GM06990 (cell line): ENCODE measurements around the gene WNT4.

ENCODE experiments used
- DNase-seq: peaks from one replicate; pipeline ENCODE4 v3.0.0-alpha.2; 2011; ENCODE audit not compliant: insufficient read length; ENCODE audit errors: extremely low read depth
- H3K27me3 ChIP-seq: replicated peaks from 2 replicates; pipeline ENCODE4 v1.6.0; 2011; ENCODE audit warnings: low read length; ENCODE audit not compliant: control insufficient read depth, insufficient read depth
- H3K36me3 ChIP-seq: 2 replicates; pipeline ENCODE4 v1.5.1; 2011; ENCODE audit warnings: low read length; ENCODE audit not compliant: control insufficient read depth, insufficient read depth
- H3K4me3 ChIP-seq: replicated peaks from 2 replicates; pipeline ENCODE4 v1.5.1; 2011; ENCODE audit warnings: low read depth, mild to moderate bottlenecking, control low read depth, low read length
- TF ChIP-seq, protein P1 (sequence below): IDR thresholded peaks from 2 replicates; pipeline ENCODE4 v1.5.1; 2011; ENCODE audit warnings: low read length, control low read depth, mild to moderate bottlenecking, inconsistent platforms; ENCODE audit not compliant: insufficient read depth, poor library complexity, severe bottlenecking

Gene WNT4

GRCh38 chr1:22089787-22090186 lies 53.1 kb downstream of the WNT4 start:
- peaks cover 7% of the 10 kb centered on the region for H3K36me3 ChIP-seq
- DNase-seq: no peak
- no peaks in the 10 kb centered on the region for H3K27me3 ChIP-seq
- TF ChIP-seq, protein P1, sequence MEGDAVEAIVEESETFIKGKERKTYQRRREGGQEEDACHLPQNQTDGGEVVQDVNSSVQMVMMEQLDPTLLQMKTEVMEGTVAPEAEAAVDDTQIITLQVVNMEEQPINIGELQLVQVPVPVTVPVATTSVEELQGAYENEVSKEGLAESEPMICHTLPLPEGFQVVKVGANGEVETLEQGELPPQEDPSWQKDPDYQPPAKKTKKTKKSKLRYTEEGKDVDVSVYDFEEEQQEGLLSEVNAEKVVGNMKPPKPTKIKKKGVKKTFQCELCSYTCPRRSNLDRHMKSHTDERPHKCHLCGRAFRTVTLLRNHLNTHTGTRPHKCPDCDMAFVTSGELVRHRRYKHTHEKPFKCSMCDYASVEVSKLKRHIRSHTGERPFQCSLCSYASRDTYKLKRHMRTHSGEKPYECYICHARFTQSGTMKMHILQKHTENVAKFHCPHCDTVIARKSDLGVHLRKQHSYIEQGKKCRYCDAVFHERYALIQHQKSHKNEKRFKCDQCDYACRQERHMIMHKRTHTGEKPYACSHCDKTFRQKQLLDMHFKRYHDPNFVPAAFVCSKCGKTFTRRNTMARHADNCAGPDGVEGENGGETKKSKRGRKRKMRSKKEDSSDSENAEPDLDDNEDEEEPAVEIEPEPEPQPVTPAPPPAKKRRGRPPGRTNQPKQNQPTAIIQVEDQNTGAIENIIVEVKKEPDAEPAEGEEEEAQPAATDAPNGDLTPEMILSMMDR: no peak
- H3K4me3 ChIP-seq: no peak overlapping the region; the same call in 1 of the 2 replicates

- Histone ChIP-seq H3K27me3 (no peaks in the 10 kb centered on the region), H3K36me3 (peaks cover 7% of the 10 kb centered on the region), H3K4me3 (no peak overlapping the region)
- DNase-seq: peak; percentile 20
- TF ChIP-seq, protein P1: no peak
These were observed 53.7 kb downstream of the WNT4 start for GRCh38 chr1:22089134-22089571.

- TF ChIP-seq, protein P1: no peak
- DNase-seq: no peak
- H3K27me3 ChIP-seq: no peaks in the 10 kb centered on the region
- no peak overlapping the region for H3K4me3 ChIP-seq
- peaks cover 7% of the 10 kb centered on the region for H3K36me3 ChIP-seq
These were observed 54.6 kb downstream of the WNT4 start for GRCh38 chr1:22088331-22088730.

DNA sequence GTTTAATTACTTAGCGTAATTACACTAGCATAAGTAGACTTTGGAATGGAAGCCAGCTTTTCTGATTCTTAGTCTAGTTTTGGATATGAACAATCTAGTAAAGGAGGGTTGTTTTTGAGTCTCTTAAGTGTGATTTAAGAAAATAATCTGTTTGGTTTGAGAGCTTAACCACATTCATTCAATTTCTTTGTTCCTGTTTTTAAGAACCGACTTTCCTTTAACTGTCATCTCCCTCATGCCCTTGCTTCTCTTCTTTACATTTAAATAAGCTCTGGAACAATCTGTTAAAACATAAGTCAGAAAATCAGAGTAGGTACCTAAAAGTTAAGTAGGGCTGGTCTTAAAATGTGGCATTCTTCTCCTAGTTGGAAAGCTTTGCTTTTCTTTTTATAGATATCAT lies 62.7 kb downstream of the WNT4 start:
- Histone ChIP-seq H3K27me3 (no peaks in the 10 kb centered on the region), H3K4me3 (no peak overlapping the region), H3K36me3 (peaks cover 3% of the 10 kb centered on the region)
- no peak for DNase-seq
- TF ChIP-seq, protein P1: no peak

DNA sequence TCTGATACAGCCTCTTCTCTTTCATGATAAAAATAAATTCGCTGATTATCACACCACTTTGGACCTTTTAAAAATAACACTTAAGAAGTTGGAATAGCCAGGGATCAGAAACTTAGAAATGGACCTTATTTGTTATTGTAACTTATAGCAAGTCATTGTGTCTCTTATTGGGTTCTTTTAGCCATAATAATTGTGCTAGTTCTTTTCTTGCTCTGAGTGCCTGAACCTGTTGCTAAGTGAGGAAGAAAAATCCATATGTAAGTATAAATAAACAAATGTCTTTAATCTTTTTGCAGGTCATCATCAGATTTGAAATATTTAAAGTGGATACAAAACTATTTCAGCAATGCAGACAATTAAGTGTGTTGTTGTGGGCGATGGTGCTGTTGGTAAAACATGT lies 64.8 kb downstream of the WNT4 start:
- Histone ChIP-seq H3K36me3 (peaks cover 3% of the 10 kb centered on the region), H3K4me3 (no peak overlapping the region), H3K27me3 (no peaks in the 10 kb centered on the region)
- no peak for DNase-seq
- TF ChIP-seq, protein P1: no peak

GRCh38 chr1:22077728-22078127 lies 65.2 kb downstream of the WNT4 start:
- H3K36me3 ChIP-seq: peaks cover 3% of the 10 kb centered on the region

More at GRCh38 chr1:22077728-22078127, 65.2 kb downstream of the WNT4 start:
- TF ChIP-seq, protein P1: no peak
- no peak for DNase-seq
- H3K4me3 ChIP-seq: no peak overlapping the region
- no peaks in the 10 kb centered on the region for H3K27me3 ChIP-seq
